WERI-Rb-1 (cell line): ENCODE data around the gene NUDT5.
"Not testable (repeated sequence)": the region's sequence is repeated elsewhere in the genome, so short reads cannot be mapped to it uniquely, and the experiment has no call there.

Experiments
- DNase-seq: peaks from one replicate; pipeline ENCODE4 v3.0.0-alpha.2; 2020
- H3K27ac ChIP-seq: fragments of 250-450 bp; sonication (Bioruptor Pico); 2 replicates; pipeline ENCODE4 v1.5.1; 2020; ENCODE audit warnings: mild to moderate bottlenecking, moderate library complexity
- H3K27me3 ChIP-seq: fragments of 250-450 bp; sonication (Bioruptor Pico); 2 replicates; pipeline ENCODE4 v1.5.1; 2021; ENCODE audit warnings: mild to moderate bottlenecking, low read depth, moderate library complexity; ENCODE audit not compliant: insufficient read depth, severe bottlenecking
- H3K36me3 ChIP-seq: fragments of 250-450 bp; sonication (Bioruptor Pico); 2 replicates; pipeline ENCODE4 v1.5.1; 2020; ENCODE audit warnings: mild to moderate bottlenecking, moderate library complexity
- H3K4me3 ChIP-seq: 2 replicates; pipeline ENCODE4 v1.5.1; 2011; ENCODE audit warnings: low read depth, mild to moderate bottlenecking, control low read depth, low read length
- H3K9me3 ChIP-seq: fragments of 250-450 bp; sonication (Bioruptor Pico); 2 replicates; pipeline ENCODE4 v1.5.1; 2021; ENCODE audit warnings: mild to moderate bottlenecking, moderate library complexity; ENCODE audit not compliant: severe bottlenecking
- TF ChIP-seq, protein P1 (sequence below): IDR thresholded peaks from 2 replicates; pipeline ENCODE4 v1.5.1; 2011; ENCODE audit warnings: low read depth, mild to moderate bottlenecking, control low read depth, inconsistent platforms, low read length

NUDT5 gene

DNA sequence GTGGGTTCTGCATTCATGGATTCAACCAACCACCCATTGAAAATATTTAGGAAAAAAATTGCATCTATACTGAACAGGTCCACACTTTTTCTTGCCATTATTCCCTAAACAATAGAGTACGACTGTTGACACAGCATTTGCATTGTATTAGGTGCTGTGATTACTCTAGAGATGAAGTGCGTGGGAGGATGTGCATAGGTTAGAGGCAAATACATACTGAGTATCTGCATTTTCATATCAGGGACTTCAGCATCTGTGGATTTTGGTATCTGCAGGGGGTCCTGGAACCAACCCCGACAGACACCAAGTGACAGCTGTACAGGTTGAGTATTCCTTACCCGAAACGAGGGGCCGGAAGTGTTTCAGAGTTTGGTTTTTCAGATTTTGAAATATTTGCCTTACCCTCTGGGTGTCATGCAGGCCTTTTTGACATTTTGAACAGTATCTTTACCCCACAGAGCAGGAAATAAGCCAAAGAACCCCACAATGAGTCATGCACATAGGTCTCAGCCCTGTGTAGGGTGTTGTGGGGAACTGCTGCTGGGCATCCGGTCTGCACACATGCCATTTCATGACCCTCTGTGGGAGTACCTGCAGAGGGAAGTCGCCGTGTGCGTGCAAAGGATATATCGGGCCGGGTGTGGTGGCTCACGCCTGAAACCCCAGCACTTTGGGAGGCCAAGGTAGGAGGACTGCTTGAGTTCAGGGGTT lies 14.5 kb downstream of the NUDT5 start:
- no peaks in the 10 kb centered on the region for H3K27me3 ChIP-seq
- no peak for DNase-seq
- no peak overlapping the region for H3K4me3 ChIP-seq
- no peak overlapping the region for H3K27ac ChIP-seq
- peaks cover 2% of the 10 kb centered on the region; the same call in 1 of the 2 replicates for H3K36me3 ChIP-seq
- TF ChIP-seq, protein P1, sequence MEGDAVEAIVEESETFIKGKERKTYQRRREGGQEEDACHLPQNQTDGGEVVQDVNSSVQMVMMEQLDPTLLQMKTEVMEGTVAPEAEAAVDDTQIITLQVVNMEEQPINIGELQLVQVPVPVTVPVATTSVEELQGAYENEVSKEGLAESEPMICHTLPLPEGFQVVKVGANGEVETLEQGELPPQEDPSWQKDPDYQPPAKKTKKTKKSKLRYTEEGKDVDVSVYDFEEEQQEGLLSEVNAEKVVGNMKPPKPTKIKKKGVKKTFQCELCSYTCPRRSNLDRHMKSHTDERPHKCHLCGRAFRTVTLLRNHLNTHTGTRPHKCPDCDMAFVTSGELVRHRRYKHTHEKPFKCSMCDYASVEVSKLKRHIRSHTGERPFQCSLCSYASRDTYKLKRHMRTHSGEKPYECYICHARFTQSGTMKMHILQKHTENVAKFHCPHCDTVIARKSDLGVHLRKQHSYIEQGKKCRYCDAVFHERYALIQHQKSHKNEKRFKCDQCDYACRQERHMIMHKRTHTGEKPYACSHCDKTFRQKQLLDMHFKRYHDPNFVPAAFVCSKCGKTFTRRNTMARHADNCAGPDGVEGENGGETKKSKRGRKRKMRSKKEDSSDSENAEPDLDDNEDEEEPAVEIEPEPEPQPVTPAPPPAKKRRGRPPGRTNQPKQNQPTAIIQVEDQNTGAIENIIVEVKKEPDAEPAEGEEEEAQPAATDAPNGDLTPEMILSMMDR, result no peak
- no peaks in the 10 kb centered on the region for H3K9me3 ChIP-seq

DNA sequence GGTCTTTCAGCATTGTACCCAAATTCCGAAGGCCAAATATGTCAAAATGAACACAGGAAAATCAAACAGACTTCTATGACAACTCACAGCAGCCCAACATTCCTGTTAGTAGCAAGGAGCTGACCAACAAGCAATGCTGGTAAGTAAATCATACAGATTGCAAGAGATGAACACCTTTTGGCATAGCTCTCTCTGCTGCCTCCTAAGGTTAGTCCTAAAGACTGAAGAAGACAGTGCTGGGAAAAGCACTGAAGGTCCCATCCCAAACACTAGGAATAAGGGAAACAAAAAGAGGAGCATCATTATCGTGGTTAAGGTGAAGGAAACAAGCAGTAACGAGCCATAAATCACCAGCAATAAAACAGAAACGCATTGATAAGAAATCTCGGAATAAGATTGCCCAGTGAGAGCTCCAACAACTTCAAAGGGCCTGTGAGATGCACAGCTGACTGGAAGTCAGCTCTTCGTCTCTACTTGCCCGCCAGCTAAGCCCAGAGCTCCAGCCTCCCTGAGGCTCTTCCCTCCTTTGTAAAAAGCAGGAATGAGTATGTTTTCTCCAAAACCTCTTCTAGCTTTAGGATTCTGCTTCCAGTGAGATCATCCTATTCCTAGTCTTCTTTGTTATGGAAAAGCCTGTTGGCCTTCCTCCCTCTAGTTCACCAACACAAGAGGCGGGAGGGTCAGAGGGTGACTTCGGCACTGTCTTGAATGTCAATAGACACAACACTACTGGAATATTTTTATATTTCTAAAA lies 15.3 kb downstream of the NUDT5 start:
- Histone ChIP-seq H3K27ac (no peak overlapping the region), H3K4me3 (no peak overlapping the region), H3K36me3 (no peaks in the 10 kb centered on the region), H3K27me3 (no peaks in the 10 kb centered on the region), H3K9me3 (no peaks in the 10 kb centered on the region)
- DNase-seq, result no peak
- TF ChIP-seq, protein P1, result no peak

DNA sequence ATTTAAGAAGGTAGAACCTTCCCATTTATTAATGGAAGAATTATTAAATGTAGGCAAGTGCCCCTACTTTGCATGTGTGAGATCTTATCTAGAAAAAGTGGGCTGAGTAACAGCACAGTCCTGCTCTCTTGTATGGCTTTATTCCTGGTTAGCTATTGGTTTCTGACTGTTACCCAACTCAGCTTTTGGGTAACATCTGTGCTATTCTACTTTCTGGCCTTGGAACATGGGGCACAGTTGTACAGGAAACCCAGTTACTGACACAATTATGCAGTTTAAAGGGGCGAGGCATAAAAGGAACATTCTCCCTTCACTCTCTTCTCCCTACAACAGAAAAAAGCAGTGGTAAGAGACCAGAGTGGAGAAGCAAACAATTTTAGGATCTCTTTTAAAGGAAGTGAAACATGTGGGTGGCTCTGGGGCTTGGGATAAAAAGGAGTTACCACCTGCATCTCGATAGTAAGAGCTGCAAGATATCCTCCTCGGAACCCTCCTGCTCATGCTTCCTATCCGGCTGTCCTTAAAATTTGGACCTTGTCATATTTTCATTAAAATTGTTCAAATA lies 16.0 kb downstream of the NUDT5 start:
- DNase-seq, result no peak
- Histone ChIP-seq H3K4me3 (no peak overlapping the region), H3K27me3 (no peaks in the 10 kb centered on the region), H3K27ac (no peak overlapping the region), H3K9me3 (no peaks in the 10 kb centered on the region), H3K36me3 (no peaks in the 10 kb centered on the region)
- TF ChIP-seq, protein P1, result no peak

DNA sequence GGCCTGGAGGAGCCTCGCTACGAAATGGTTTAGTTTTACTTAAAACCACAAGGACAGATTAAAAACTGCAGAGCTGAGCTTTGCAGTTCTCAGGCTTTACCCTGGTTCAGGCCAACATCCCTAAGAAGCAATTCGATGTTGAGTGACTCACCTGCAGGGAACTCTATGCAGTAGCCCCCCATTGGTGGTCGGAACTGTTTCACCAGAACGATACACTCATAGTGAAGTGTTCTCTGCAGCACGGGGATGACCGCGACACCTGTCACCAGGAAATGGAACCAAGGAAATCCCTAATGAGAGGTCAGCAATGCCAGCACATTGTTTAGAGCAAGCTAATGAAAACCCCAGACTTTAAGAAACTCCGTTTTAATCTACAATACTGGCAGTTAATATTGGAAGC lies 18.0 kb downstream of the NUDT5 start:
- DNase-seq, result no peak
- H3K36me3 ChIP-seq, result no peaks in the 10 kb centered on the region

DNA sequence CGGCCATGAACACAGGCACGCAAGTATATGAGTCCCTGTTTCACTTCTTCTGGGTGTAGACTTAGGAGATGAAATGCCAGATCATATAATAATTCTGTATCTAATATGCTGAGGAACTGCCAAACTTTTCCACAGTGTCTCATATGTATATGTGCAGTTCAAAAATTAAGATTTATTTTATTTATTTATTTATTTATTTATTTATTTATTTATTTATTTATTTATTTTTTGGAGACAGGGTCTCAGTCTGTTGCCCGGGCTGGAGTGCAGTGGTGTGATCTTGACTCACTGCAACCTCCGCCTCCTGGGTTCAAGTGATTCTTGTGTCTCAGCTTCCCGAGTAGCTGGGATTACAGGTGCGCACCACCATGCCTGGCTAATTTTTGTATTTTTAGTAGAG lies 24.2 kb downstream of the NUDT5 start:
- H3K9me3 ChIP-seq, H3K27me3 ChIP-seq, H3K4me3 ChIP-seq, DNase-seq, H3K27ac ChIP-seq, H3K36me3 ChIP-seq: not testable (repeated sequence)

More for the DNA sequence above, 18.0 kb downstream of the NUDT5 start:
- TF ChIP-seq, protein P1, result no peak
- Histone ChIP-seq H3K4me3 (no peak overlapping the region), H3K27me3 (no peaks in the 10 kb centered on the region), H3K27ac (no peak overlapping the region), H3K9me3 (no peaks in the 10 kb centered on the region)

DNA sequence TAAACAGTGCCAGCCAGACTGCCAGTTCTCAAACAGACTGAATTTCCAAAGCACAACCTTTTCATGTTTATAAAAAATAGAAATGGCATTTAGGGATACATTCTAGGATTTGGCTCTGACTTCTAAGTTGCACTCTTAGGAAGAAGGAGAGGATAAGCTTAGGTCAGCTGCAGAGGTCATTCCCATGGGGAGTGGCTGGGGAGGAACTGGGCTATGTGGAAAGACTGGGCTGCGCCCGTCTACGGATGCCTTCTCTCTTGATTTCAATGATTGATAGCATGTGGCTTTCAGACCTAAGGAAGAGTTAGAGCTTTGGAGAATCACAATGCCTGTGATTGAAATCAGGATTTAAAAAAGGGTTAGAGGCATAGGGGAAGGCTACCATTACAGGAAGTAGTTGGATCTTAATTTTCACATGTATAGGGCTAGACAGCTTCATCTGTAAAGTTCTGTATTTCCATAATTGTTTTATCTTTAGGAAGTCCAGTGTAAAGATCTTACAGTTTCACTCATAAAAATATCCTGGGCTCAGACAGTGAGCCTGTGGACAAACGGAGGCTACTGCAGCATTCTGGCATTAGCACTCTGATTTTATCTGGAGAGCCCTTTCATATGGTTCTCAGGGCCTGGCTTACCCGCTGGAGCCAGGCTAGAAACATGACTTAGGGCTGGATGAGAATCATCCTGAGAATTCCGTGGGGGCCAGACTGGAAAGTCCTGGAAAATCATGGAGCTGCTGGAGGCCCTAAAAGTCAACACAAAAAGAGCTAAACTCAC lies 29.5 kb downstream of the NUDT5 start:
- Histone ChIP-seq H3K27me3 (no peaks in the 10 kb centered on the region), H3K36me3 (peaks cover 6% of the 10 kb centered on the region)

More for the DNA sequence above, 29.5 kb downstream of the NUDT5 start:
- Histone ChIP-seq H3K27ac (no peak overlapping the region), H3K9me3 (no peaks in the 10 kb centered on the region), H3K4me3 (no peak overlapping the region)
- TF ChIP-seq, protein P1, result no peak
- no peak for DNase-seq
